Breast epithelium (tissue), 3 donors: ENCODE data around the gene ATRNL1.

Experiments used
- CTCF ChIP-seq, 3 donors: fragments of 450-650 bp; IDR thresholded peaks; one replicate each; pipeline ENCODE4 v1.5.1; 2016 to 2017; ENCODE audit warnings: antibody characterized with exemption in 3 of 3, mild to moderate bottlenecking in 3 of 3, moderate library complexity in 3 of 3
- POLR2A ChIP-seq: fragments of 450-650 bp; IDR thresholded peaks from one replicate; pipeline ENCODE4 v1.6.1; 2016; ENCODE audit warnings: antibody characterized with exemption, mild to moderate bottlenecking, moderate library complexity
- POLR2AphosphoS5 ChIP-seq, 3 donors: sonication (generic); formaldehyde crosslinking; IDR thresholded peaks; one replicate each; pipeline ENCODE4 v1.6.1; 2017; ENCODE audit warnings: antibody characterized with exemption in 3 of 3

GRCh38 chr10:115771755-115772154 lies 678.6 kb downstream of the ATRNL1 start:
- TF ChIP-seq CTCF (IDR thresholded peaks at IDR 0.05) (no peak), POLR2A (no peak), POLR2AphosphoS5 (IDR thresholded peaks at IDR 0.05) (no peak)
